Activated naive CD8-positive, alpha-beta T cell treated with anti-CD3 and anti-CD28 coated beads for 36 hours (primary cell): ENCODE measurements around the gene TTC33. TPM values are rescaled to one million over a fixed set of nuclear protein-coding genes. Genes with fewer than 3 reads are reported as not detected.

ENCODE experiments used
- DNase-seq: peaks from one replicate; pipeline ENCODE4 v3.0.0; 2021
- H3K27ac Mint-ChIP-seq: one replicate; pipeline ENCODE4 v1.8.0; 2022; ENCODE audit warnings: mild to moderate bottlenecking, moderate library complexity, mixed read lengths
- H3K27me3 Mint-ChIP-seq: one replicate; pipeline ENCODE4 v1.8.0; 2022; ENCODE audit warnings: mild to moderate bottlenecking, mixed read lengths
- H3K36me3 Mint-ChIP-seq: one replicate; pipeline ENCODE4 v1.8.0; 2021; ENCODE audit warnings: mild to moderate bottlenecking, mixed read lengths
- H3K4me1 Mint-ChIP-seq: one replicate; pipeline ENCODE4 v1.8.0; 2021; ENCODE audit warnings: mixed read lengths
- H3K4me3 Mint-ChIP-seq: one replicate; pipeline ENCODE4 v1.8.0; 2022; ENCODE audit warnings: mild to moderate bottlenecking, moderate library complexity, mixed read lengths
- H3K9me3 Mint-ChIP-seq: one replicate; pipeline ENCODE4 v1.8.0; 2022; ENCODE audit warnings: mixed read lengths
- total RNA-seq, 2 experiments: library from RNA; stranded (reverse); gene quantifications; one replicate each; pipeline ENCODE4 v1.2.3, GENCODE V29; 2021

Gene TTC33
- total RNA-seq, 2 experiments from 2014 or later, result 16.8 to 18.1 TPM

DNA sequence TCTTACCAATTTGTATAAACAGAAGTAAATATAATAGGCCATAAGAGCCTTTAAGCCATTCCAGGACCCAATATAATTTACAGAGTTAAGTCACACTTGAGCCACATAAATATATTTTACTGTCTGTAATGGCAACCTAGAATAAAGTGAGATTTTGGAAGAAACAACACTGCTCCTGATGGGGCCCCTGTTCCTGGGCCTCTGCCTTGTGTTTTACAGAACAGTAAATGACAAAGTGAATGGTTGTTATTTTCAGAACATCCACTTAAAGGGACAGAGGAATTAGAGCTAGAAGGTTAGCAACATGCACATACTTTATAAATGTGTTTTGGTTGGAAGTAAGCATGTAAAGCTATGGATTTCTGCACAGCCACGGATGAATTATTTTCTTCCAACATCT is 72.5 kb downstream of the TTC33 start:
- H3K4me1 Mint-ChIP-seq, result peaks cover 41% of the 10 kb centered on the region

DNA sequence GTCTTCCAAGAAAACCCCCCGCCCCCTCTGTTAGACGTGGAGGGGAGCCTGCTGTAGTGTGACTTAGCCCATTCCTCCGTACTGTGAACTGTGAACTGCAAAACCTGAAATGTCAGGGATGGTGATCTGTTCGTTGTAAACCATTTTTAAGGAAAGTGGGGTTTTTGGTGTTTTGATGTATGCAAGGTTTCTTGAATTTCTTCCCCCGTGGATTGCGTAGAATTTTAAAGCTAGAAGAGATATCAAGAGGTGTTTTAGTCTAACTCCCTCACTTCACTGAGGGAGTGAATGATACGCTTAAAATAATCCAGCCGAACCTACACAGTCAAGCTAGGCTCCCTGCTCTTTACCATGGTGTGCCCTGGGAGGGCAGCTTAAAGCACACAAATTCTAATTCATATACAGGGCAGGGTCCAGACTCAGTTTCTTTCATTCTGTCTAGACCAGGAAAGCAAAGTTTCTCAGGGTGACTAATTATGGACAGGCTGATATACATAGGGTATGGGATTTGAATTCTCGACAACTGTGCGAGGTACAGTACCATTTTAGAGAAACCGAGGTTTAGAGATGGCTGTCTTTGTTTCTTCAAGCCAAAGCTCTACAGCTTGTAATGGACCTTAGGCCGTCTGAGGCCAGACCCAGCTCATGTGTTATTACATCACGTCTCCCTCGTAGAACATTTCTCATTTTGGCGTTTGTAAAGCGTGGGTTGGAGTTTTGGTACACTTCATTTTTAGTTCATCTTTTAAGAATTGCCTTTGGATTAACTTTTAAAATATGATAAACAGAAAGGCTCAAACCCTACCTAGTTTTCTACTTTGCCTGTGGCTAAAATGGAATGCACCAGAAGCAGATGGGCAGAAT is 73.4 kb downstream of the TTC33 start:
- H3K27me3 Mint-ChIP-seq, result no peaks in the 10 kb centered on the region
- H3K36me3 Mint-ChIP-seq, result peaks cover 70% of the 10 kb centered on the region
- H3K4me1 Mint-ChIP-seq, result peaks cover 35% of the 10 kb centered on the region
- DNase-seq, result no peak
- no peaks in the 10 kb centered on the region for H3K9me3 Mint-ChIP-seq
- peak overlapping the region; percentile 98 for H3K4me3 Mint-ChIP-seq
- H3K27ac Mint-ChIP-seq, result peak overlapping the region; percentile 98

More for the DNA sequence above, 72.5 kb downstream of the TTC33 start:
- H3K27me3 Mint-ChIP-seq, result no peaks in the 10 kb centered on the region
- peak overlapping the region; percentile 98 for H3K4me3 Mint-ChIP-seq
- no peak for DNase-seq
- H3K27ac Mint-ChIP-seq, result peak overlapping the region; percentile 98
- peaks cover 79% of the 10 kb centered on the region for H3K36me3 Mint-ChIP-seq
- no peaks in the 10 kb centered on the region for H3K9me3 Mint-ChIP-seq

DNA sequence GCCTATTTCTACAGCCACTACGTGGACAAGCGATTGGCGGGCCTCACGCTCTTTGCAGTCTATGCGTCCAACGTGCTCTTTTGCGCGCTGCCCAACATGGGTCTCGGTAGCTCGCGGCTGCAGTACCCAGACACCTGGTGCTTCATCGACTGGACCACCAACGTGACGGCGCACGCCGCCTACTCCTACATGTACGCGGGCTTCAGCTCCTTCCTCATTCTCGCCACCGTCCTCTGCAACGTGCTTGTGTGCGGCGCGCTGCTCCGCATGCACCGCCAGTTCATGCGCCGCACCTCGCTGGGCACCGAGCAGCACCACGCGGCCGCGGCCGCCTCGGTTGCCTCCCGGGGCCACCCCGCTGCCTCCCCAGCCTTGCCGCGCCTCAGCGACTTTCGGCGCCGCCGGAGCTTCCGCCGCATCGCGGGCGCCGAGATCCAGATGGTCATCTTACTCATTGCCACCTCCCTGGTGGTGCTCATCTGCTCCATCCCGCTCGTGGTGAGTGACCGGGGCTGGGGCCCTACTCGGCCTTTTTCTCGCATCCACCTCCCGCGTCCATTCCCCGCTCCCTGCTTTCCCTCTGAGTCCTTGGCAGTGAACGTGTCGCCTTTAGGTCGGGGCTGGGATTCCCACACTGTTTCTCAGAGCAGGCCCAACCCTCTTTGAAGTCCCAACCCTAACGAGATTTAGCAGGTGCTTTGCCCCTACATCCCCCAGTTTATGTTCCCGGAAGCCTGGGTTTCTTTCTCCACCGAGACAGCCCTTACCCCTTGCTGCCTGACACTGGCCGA is 74.2 kb downstream of the TTC33 start:
- peaks cover 36% of the 10 kb centered on the region for H3K4me1 Mint-ChIP-seq
- H3K27me3 Mint-ChIP-seq, result no peaks in the 10 kb centered on the region

DNA sequence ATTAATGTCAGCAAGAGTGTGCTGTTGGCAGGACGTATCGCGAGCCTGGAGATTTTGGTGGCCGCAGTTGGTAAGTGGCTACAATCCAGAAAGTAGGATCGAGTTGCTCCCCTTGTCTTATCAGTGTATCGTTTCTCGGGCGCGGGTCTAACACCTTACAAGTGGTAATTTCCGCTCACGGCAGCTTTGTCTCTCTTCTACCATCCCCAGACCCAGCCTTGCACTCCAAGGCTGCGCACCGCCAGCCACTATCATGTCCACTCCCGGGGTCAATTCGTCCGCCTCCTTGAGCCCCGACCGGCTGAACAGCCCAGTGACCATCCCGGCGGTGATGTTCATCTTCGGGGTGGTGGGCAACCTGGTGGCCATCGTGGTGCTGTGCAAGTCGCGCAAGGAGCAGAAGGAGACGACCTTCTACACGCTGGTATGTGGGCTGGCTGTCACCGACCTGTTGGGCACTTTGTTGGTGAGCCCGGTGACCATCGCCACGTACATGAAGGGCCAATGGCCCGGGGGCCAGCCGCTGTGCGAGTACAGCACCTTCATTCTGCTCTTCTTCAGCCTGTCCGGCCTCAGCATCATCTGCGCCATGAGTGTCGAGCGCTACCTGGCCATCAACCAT is 74.9 kb downstream of the TTC33 start:
- DNase-seq, result peak; percentile 46
- Mint-ChIP-seq H3K36me3 (peaks cover 58% of the 10 kb centered on the region), H3K27ac (peak overlapping the region; percentile 98), H3K27me3 (no peaks in the 10 kb centered on the region), H3K4me3 (peak overlapping the region; percentile 98), H3K9me3 (no peaks in the 10 kb centered on the region), H3K4me1 (peaks cover 36% of the 10 kb centered on the region)

More for the DNA sequence above, 74.2 kb downstream of the TTC33 start:
- H3K27ac Mint-ChIP-seq, result peak overlapping the region; percentile 98
- no peaks in the 10 kb centered on the region for H3K9me3 Mint-ChIP-seq
- peak overlapping the region; percentile 98 for H3K4me3 Mint-ChIP-seq
- H3K36me3 Mint-ChIP-seq, result peaks cover 65% of the 10 kb centered on the region
- DNase-seq, result peak; percentile 64

DNA sequence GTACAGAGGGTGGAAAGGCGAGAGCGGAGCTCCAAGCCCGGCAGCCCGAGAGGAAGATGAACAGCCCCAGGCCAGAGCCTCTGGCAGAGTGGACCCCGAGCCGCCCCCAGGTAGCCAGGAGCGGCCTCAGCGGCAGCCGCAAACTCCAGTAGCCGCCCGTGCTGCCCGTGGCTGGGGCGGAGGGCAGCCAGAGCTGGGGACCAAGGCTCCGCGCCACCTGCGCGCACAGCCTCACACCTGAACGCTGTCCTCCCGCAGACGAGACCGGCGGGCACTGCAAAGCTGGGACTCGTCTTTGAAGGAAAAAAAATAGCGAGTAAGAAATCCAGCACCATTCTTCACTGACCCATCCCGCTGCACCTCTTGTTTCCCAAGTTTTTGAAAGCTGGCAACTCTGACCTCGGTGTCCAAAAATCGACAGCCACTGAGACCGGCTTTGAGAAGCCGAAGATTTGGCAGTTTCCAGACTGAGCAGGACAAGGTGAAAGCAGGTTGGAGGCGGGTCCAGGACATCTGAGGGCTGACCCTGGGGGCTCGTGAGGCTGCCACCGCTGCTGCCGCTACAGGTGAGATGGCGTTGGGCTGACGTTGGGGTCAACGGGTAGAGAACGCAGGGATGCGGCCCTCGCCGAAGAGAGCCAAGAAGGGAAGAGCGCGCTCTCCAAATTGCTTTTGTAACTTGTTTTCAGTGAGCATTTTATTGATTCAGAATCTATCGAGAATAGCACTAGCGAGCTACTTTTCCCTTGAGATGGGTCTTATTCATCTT is 75.7 kb downstream of the TTC33 start, which contains the start of gene PTGER4:
Gene PTGER4 (plus strand): TSS at position 3 of the 769 bp plus-strand sequence. CDS start 1,079 bp downstream, outside the sequence.
- DNase-seq, result peak; percentile 38
- H3K36me3 Mint-ChIP-seq, result peaks cover 52% of the 10 kb centered on the region
- peak within 1 kb of the TSS; percentile 98 for H3K27ac Mint-ChIP-seq
- H3K4me3 Mint-ChIP-seq, result peak within 1 kb of the TSS; percentile 98
- H3K4me1 Mint-ChIP-seq, result peaks cover 40% of the 10 kb centered on the region
- H3K9me3 Mint-ChIP-seq, result no peaks in the 10 kb centered on the region
- H3K27me3 Mint-ChIP-seq, result no peaks in the 10 kb centered on the region

DNA sequence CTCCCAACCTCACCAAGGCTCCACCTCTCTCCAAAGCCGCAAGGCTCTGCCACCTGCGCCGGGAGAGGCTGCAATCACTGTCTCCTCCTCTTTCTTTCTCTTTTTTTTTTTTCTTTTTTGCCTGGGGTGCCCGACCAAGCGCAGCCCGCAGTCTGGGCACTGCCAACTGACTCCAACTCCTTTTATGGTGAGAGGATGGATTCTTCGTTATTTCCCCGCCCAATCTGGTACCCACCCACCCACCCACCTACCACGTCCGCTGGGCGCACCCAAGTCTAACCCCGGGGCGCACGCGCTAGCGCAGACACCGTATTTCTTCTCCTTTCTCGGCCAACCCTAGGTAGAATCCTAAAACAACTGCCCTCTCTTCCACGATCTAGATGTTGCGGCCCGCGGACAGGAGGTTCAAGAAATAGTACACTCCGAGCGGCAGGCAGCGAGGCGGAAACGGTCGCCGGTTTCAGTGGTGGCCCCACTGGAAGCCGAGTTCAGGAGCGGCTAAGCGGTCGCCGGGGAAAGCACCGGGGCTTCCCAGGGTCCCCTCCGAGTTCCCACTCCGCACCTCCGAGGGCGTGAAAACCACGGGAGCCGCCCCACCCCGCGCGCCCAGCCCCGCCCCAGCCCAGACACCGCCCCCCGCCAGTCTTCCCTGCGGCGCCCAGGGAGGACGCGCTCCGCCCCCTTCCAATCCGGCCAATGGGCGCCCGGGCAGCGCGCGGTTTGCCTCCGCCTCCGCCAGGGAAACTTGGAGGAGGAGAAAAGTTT is 76.4 kb downstream of the TTC33 start:
- peak; percentile 95 for DNase-seq
- peak overlapping the region; percentile 98 for H3K27ac Mint-ChIP-seq
- H3K4me1 Mint-ChIP-seq, result peaks cover 42% of the 10 kb centered on the region
- peaks cover 1% of the 10 kb centered on the region for H3K9me3 Mint-ChIP-seq
- peak overlapping the region; percentile 98 for H3K4me3 Mint-ChIP-seq
- no peaks in the 10 kb centered on the region for H3K27me3 Mint-ChIP-seq
- peaks cover 47% of the 10 kb centered on the region for H3K36me3 Mint-ChIP-seq

DNA sequence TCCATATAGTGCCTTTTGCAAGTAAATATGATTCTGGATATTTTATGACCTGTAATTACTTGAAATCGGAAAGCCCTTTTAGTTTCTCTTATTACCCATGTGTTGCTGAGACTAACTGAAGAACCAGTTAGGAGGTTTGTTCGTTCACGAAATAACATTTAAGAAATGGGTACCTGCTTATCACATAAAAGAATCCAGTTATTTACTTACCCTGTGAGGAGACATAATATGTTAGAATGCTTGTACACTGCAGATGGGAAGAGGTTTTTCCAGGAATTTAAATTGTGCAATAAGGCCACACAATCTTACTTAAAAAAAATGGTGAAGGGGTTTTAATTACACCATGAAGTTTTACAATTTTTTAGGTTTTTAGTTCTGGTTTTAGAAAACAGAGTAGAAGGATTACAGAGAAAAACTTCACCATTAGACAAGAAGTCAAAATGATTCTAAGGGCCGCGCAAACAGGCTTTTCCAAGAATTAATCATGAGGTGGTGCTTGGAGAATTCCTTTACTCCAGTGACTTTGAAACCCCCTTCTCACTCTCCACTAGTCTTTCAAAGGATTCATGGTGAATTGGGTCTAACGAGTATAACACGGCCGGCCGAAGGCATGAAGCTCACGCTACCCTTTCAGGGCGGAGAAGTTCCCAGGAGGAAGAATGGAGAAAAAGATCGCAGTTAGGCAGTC is 77.2 kb downstream of the TTC33 start:
- peak overlapping the region; percentile 98 for H3K27ac Mint-ChIP-seq
- no peak for DNase-seq
- H3K27me3 Mint-ChIP-seq, result no peaks in the 10 kb centered on the region
- H3K4me3 Mint-ChIP-seq, result peak overlapping the region; percentile 98
- peaks cover 41% of the 10 kb centered on the region for H3K36me3 Mint-ChIP-seq
- H3K9me3 Mint-ChIP-seq, result peaks cover 1% of the 10 kb centered on the region
- H3K4me1 Mint-ChIP-seq, result peaks cover 42% of the 10 kb centered on the region

DNA sequence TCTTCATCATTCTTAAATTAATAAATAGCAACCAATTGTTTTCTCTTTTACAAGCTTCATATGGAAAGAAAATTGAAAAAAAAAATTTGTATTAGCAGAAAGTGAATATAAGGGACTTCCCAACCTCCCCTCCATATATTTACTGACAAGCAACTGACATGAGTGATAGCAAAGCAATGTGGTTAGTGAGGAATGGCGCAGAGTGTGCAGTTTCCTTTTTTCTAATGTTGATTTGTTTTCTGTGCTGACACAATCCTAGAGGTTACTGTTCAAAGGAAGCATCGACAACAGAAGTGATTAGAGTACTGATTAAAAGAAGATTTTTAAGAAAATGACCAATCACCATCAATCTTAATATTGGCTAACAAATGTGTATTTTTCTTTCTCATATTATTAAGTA is 77.7 kb downstream of the TTC33 start:
- Mint-ChIP-seq H3K36me3 (peaks cover 35% of the 10 kb centered on the region), H3K27ac (peak overlapping the region; percentile 78), H3K4me1 (peaks cover 46% of the 10 kb centered on the region), H3K27me3 (no peaks in the 10 kb centered on the region), H3K9me3 (peaks cover 1% of the 10 kb centered on the region), H3K4me3 (peak overlapping the region; percentile 98)
- no peak for DNase-seq

DNA sequence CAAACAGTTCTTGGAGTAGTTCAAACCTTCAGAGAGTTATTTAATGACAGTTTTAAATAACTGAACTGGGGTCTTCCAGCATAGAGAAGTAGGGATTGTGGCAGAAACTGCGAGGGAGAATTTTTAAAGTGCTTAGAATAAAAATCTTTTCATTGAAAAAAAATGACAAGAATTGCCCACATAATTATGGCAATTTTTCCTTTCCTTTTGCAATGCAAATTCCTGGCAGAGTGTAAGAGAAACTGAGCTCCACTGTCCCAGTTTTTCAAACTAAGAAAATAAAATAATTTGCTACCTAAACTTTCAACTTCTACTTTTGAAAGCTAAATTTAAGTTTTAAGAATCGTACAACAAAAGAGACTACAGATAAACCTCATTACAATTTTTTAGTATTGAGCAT is 78.3 kb downstream of the TTC33 start:
- H3K36me3 Mint-ChIP-seq, result peaks cover 29% of the 10 kb centered on the region
- H3K4me3 Mint-ChIP-seq, result peak overlapping the region; percentile 32
- peaks cover 1% of the 10 kb centered on the region for H3K9me3 Mint-ChIP-seq
- no peak for DNase-seq
- H3K4me1 Mint-ChIP-seq, result peaks cover 50% of the 10 kb centered on the region
- H3K27ac Mint-ChIP-seq, result peak overlapping the region; percentile 63
- H3K27me3 Mint-ChIP-seq, result no peaks in the 10 kb centered on the region

DNA sequence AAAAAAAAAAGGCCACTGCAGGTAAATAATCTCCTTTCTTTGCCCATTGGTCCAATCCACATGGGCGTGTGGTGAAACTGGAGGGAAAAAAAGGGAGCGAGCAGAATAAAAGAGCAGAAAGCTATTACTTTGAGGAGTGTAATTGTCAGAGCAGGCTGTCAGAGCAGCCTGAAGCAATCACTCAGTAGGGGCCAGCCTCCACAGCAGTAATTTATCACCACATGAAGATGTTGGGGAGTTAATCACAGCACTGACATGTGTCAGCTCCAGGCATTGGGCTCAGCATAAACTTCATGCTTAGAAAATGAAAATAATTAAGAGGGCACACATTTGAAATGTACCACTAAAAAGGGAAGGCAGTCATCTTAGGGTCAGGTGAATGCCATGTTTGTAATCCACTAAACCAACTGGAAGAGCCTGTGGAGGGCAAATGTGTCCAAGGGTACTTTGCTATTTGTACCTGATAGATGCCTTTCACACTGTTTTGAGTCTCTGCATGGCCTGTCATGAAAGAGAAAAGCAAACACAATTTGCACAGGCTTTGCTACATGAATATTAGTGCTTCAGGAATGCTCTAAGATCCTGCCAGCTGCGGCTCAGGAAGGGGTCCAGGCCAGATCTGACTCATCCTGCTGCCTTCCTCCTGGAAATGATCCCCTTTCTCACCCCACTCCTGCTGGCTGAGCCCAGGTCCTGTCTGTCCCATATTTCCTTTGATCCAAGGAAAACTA is 79.0 kb downstream of the TTC33 start:
- Mint-ChIP-seq H3K36me3 (peaks cover 22% of the 10 kb centered on the region), H3K4me1 (peaks cover 52% of the 10 kb centered on the region), H3K4me3 (peak overlapping the region; percentile 19), H3K27me3 (no peaks in the 10 kb centered on the region), H3K9me3 (peaks cover 1% of the 10 kb centered on the region), H3K27ac (peak overlapping the region; percentile 94)
- DNase-seq, result no peak

DNA sequence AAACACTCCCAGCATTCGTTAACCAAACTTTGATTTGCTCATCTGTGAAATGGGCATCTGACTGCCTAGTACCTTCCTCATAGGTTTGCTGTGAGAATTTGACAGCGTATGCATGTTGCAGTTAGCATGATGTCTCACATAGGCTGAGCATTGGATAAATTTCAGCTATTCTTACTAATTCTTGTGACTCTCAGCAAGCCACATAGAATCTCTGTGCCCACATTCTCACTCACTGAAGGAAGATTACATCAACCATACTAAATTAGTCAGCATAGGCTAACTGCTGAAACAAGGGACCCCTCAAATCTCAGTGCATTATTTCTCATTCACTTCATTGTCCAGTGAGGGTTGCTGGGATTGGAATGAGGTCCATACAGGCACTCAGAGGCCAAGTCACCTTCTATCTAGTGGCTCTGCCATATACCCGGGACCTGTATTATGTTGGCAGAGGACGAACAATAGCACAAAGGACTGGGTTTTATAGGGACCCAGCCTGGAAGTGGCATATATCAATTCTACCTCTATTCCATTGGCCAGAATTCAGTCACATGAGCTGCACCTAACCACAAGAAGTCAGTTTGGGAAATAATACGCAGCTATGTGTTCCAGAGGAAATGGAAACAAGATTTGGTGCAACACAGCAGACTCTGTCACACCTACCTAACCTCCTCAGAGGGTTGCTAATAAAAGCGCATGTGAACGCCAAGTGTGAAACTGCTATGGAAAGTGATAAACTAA is 80.2 kb downstream of the TTC33 start:
- peaks cover 58% of the 10 kb centered on the region for H3K4me1 Mint-ChIP-seq

DNA sequence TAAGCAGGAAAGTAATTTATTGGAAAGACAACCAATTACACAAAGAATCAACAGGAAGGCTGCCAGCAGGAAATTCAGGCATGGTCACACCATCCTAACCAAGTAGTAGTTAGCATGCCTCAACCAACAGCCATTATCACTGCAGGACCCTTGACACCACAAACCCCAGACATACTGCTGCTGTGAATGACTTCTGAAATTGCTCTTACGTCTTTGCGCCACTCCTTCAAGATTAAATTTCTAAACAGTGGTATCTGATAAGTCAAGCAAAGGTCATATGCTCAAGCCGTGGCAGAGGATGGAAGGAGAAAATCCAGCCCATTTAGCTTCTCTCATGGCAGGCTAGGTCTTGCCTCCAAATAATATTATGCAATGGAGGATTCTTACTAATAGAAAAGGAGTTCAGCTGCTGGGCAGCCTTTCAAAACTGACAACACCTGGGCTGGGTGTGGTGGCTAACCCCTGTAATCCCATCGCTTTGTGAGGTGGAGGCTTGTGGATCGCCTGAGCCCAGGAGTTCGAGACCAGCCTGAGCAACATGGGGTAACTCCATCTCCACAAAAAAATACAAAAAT is 81.0 kb downstream of the TTC33 start:
- H3K27me3 Mint-ChIP-seq, result no peaks in the 10 kb centered on the region
- H3K4me3 Mint-ChIP-seq, result no peak overlapping the region
- DNase-seq, result no peak
- H3K9me3 Mint-ChIP-seq, result peaks cover 1% of the 10 kb centered on the region
- H3K27ac Mint-ChIP-seq, result peak overlapping the region; percentile 94
- peaks cover 4% of the 10 kb centered on the region for H3K36me3 Mint-ChIP-seq
- peaks cover 66% of the 10 kb centered on the region for H3K4me1 Mint-ChIP-seq

More for the DNA sequence above, 80.2 kb downstream of the TTC33 start:
- Mint-ChIP-seq H3K4me3 (peak overlapping the region; percentile 32), H3K36me3 (peaks cover 10% of the 10 kb centered on the region), H3K27ac (peak overlapping the region; percentile 94), H3K9me3 (peaks cover 1% of the 10 kb centered on the region), H3K27me3 (no peaks in the 10 kb centered on the region)
- peak; percentile 48 for DNase-seq
